Left lobe of liver (tissue), 2 donors: ENCODE measurements around the gene TTC16. TPM values are rescaled to one million over a fixed set of nuclear protein-coding genes. Genes with fewer than 3 reads are reported as not detected.
A peak's percentile ranks its signal among the peaks of the same experiment; 100 is the strongest.

ENCODE experiments used
- ATAC-seq: fragments of 200-7000 bp; cut with Tn5 transposase; one replicate; pipeline ENCODE4 v1.9.1; 2020; ENCODE audit warnings: mild to moderate bottlenecking, moderate library complexity
- DNase-seq: peaks from one replicate; pipeline ENCODE4 v3.0.0-alpha.2; 2020; ENCODE audit warnings: low spot score
- total RNA-seq: library from RNA; stranded (reverse); gene quantifications from one replicate; pipeline ENCODE4 v1.2.1, GENCODE V29; 2021
- donor health status: DM: no; HTN: no; CAD: no; lungs with moderate emphysema.
- donor health status: DM: no; HTN: yes; CAD: no.

The TTC16 gene
- total RNA-seq: not detected

GRCh38 chr9:127715470-127716337 is at the start of gene TTC16, which contains the start of gene PTRH1:
Gene TTC16 (plus strand): TSS chr9:127716079. CDS start chr9:127716146, 67 bp downstream.
Gene PTRH1 (minus strand): TSS chr9:127715663. CDS start chr9:127715639, 24 bp downstream.
- ATAC-seq: peak; percentile 96
- DNase-seq: peak; percentile 97

GRCh38 chr9:127667127-127667844 is 48.6 kb upstream of the TTC16 start:
- ATAC-seq (no peak), DNase-seq (no peak)

- no peak for DNase-seq
- no peak for ATAC-seq
These were observed 48.0 kb upstream of the TTC16 start for GRCh38 chr9:127667906-127668305.

- ATAC-seq (no peak), DNase-seq (no peak)
These were observed 42.6 kb upstream of the TTC16 start for GRCh38 chr9:127673234-127673633.

- DNase-seq: no peak
- no peak for ATAC-seq
These were observed 39.2 kb upstream of the TTC16 start for GRCh38 chr9:127676638-127677037.

GRCh38 chr9:127679506-127679905 is 36.4 kb upstream of the TTC16 start:
- ATAC-seq (no peak), DNase-seq (no peak)

- no peak for DNase-seq
- no peak for ATAC-seq
These were observed 35.7 kb upstream of the TTC16 start for GRCh38 chr9:127680226-127680625.

- DNase-seq: no peak
- ATAC-seq: no peak
These were observed 35.0 kb upstream of the TTC16 start for GRCh38 chr9:127680846-127681245.

- ATAC-seq: peak; percentile 83
These were observed 33.3 kb upstream of the TTC16 start for GRCh38 chr9:127682351-127683136.

GRCh38 chr9:127683723-127684122 is 32.2 kb upstream of the TTC16 start:
- no peak for ATAC-seq
- no peak for DNase-seq

More at GRCh38 chr9:127682351-127683136, 33.3 kb upstream of the TTC16 start:
- DNase-seq: peak; percentile 60

- no peak for DNase-seq
- no peak for ATAC-seq
These were observed 31.3 kb upstream of the TTC16 start for GRCh38 chr9:127684576-127684975.

GRCh38 chr9:127686461-127687393 is 29.2 kb upstream of the TTC16 start:
- peak; percentile 47 for ATAC-seq
- no peak for DNase-seq

GRCh38 chr9:127689329-127690000 is 26.4 kb upstream of the TTC16 start:
- ATAC-seq: no peak

GRCh38 chr9:127690735-127691134 is 25.1 kb upstream of the TTC16 start:
- no peak for DNase-seq
- no peak for ATAC-seq

More at GRCh38 chr9:127689329-127690000, 26.4 kb upstream of the TTC16 start:
- DNase-seq: no peak

GRCh38 chr9:127692071-127692470 is 23.8 kb upstream of the TTC16 start:
- no peak for ATAC-seq
- no peak for DNase-seq

- ATAC-seq (no peak), DNase-seq (no peak)
These were observed 22.7 kb upstream of the TTC16 start for GRCh38 chr9:127693143-127693542.

- ATAC-seq (no peak), DNase-seq (no peak)
These were observed 22.2 kb upstream of the TTC16 start for GRCh38 chr9:127693697-127694096.

- ATAC-seq: no peak
- no peak for DNase-seq
These were observed 20.8 kb upstream of the TTC16 start for GRCh38 chr9:127694890-127695720.
